CD4-positive, alpha-beta T cell treated with Interleukin-4 for 4 hours (primary cell): ENCODE measurements around the gene HEPHL1.
"Not testable (repeated sequence)": the region's sequence is repeated elsewhere in the genome, so short reads cannot be mapped to it uniquely, and the experiment has no call there.

Experiments
- DNase-seq: peaks from one replicate; pipeline ENCODE4 v3.0.0-alpha.2; 2020

Gene HEPHL1

GRCh38 chr11:94091091-94091490, 69.9 kb downstream of the HEPHL1 start:
- no peak for DNase-seq

DNA sequence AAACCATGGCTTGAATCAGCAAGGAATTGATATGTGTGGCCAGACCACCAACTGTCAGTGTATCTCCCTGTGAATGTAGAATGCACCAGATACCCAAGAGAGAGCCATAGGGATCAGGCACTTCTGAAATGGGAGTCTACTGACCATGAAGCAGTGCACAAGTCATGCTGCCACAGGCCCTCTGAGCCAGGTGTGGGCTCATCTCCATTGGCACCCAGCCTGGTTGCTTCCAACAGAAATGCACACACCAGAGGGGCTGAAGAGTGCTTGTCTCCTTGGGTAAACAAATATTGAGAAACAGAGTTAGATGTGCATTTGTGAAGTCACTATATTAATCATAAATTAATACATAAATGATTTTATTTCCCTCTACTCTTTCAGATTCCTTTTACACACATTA, 79.1 kb downstream of the HEPHL1 start:
- no peak for DNase-seq

DNA sequence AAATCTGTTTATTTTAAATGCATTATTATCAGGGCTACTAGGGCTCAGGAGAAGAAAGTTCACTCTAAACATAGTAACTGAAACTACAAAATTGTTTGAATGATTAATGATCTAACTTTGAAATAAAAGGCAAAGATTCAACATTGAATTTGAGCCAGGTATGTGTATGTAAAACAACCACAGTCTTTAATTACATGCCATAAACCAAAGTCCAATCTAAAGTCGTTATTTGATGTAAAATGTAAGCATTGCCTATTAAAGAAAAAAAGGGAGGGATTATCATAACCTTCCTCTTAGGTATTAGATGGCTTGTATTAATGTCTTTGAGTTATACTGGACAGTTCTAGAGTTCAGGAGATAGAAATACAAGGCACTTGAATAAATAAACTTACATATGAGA, 82.3 kb downstream of the HEPHL1 start:
- no peak for DNase-seq

GRCh38 chr11:94104734-94105133, 83.6 kb downstream of the HEPHL1 start:
- DNase-seq, result no peak

DNA sequence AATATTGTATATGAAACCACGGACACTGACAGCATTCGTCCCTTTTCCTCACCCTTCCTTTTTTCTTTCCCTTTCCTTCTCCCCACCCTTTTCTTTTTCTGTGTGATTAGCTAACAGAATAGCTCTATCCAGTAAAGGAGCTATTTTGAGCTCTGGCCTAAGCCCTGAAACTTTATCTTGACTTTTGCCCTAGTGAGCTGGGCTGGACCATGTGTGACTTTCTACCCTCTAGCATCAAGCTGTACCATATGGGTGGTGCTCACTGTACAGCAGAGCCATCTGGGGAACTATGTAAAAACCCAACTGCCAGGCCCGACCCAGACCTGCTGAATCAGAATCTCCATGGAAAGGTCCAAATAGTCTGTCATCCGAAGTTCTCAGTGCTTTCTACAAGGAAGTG, 85.6 kb downstream of the HEPHL1 start:
- DNase-seq, result no peak

DNA sequence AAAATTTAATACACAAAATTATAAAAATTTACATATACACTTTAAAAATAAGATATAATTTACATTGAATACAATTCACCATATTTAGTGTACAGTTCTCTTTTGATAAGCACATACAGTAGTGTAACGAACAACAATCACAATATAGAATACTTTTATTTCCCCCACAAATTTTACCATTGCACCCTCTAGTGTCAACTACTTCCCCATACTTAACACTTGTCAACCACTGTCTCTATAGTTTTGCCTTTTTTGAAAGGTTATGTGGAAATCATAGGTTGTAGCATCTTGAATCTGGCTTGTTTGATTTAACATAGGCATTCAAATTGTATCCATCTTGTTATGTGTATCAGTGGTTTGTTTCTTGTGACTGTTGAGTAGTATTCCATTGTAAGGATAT, 86.2 kb downstream of the HEPHL1 start:
- no peak for DNase-seq

- no peak for DNase-seq
These were observed 90.1 kb downstream of the HEPHL1 start for GRCh38 chr11:94111241-94111640.

DNA sequence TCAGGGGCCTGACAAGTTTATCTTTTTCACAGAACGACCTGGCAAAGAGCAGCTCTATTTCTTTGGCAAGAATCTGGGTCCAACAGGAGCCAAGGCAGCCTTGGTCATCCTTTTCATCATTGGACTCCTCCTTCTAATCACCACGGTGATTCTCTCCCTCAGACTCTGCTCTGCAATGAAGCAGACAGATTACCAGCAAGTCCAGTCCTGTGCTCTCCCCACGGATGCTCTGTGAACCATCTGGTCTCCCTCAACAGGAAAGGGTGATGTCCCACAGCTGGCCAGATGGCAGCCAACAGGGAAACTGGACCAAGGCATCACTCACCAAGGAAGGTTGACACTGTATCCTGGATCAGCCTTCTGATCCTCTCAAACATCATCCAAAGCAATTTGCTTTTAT, 90.5 kb downstream of the HEPHL1 start:
- no peak for DNase-seq

DNA sequence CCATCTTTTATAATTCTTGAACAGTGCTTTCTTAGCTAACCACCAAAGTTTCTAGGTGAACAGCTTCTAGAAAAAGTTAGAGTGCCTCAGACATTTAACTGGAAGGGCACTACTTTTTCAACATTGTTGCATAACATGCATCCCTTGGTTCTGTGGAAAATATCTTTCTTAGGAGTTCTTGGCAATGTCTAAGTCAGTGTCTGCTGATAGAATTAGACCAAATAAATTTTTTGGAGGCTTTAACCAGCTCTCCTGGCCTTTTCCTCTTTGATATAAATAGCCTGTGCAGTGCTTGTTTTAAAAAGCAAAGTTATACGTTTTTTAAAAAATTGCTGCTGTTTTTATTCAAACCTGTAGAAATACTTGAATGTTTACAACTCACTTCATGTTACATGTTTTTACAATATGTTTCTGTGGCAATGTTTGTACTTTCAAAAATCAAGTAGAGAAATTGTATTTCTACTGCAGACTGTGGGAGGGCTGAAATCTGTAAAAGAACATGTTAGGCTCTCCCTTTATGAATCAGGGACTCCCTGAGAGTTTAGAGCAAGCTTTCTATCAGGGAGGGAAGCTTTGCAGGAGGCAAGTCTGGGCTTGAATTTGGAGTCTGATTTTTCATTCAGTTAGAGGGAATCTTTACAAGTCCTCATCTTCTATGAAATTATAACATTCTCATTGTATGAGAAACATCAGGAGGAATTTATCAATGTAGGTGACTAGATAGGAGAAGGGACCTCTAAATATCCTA, 91.2 kb downstream of the HEPHL1 start:
- DNase-seq, result no peak

DNA sequence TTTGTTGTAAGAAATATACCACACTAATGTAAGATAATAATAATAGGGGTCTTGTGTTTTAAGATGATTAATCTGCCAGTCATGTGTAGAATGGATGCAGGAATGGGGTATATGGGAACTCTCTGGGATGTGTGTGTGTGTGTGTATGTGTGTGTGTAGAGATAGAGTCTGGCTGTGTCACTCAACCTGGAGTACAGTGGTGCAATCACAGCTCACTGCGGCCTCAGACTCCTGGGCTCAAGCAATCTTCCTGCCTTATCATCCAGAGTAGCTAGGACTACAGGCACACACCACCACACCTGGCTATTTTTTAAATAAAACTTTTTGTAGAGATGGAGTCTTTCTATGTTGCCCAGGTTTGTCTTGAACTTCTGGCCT, 96.0 kb downstream of the HEPHL1 start:
- DNase-seq, result no peak

DNA sequence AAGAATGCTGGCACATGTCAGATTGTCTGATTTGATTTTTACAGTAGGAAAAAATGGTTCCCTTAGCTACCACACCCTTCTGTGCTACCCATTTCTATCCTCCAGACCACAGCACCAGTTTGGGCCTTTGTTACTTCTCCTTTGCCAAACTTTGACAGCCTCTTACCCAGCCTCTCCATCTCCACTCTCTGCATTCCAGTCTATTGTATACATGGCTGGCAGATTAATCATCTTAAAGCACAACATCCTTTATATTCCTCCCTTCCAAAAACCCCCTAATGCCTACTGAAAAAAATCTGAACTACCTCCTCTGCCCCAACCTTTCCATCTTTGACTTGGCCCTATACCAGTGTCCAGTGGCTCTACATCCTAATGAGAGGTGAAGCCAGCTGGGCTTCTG, 96.7 kb downstream of the HEPHL1 start:
- no peak for DNase-seq

DNA sequence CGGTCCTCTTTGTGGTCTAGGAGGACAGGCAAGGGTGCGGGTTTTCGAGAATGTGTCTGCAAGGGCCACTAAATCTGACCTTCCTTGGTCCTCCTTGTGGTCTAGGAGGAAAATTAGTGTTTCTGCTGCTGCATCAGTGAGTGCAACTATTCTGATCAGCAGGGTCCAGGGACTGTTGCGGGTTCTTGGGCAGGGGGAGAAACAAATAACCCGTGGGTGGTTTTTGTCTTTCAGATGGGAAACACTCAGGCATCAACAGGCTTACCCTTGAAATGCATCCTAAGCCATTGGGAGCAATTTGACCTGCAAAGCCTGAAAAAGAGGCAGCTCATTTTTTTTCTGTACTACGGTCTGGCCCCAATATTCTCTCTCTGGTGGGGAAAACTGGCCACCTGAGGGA, 98.5 kb downstream of the HEPHL1 start:
- DNase-seq, result not testable (repeated sequence)

DNA sequence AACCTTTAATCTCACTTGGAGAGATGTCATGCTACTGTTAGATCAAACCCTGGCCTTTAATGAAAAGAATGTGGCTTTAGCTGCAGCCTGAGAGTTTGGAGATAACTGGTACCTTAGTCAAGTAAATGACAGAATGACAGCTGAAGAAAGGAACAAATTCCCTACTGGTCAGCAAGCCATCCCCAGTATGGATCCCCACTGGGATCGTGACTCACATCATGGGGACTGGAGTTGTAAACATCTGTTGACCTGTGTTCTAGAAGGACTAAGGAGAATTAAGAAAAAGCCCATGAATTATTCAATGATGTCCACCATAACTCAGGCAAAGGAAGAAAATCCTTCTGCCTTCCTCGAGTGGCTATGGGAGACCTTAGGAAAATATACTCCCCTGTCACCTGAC, 99.4 kb downstream of the HEPHL1 start:
- DNase-seq, result not testable (repeated sequence)

DNA sequence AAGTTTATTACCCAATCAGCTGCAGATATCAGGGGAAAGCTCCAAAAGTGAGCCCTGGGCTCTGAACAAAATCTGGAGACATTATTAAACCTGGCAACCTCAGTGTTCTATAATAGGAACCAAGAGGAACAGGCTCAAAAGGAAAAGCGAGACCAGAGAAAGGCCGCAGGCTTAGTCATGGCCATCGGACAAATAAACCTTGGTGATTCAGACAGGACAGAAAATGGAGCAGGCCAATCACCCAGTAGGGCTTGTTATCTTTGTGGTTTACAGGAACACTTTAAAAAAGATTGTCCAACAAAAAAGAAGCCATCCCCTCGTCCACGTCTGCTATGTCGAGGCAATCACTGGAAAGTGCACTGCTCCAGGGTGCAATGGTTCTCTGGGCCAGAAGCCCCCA, 99.8 kb downstream of the HEPHL1 start:
- DNase-seq, result no peak

DNA sequence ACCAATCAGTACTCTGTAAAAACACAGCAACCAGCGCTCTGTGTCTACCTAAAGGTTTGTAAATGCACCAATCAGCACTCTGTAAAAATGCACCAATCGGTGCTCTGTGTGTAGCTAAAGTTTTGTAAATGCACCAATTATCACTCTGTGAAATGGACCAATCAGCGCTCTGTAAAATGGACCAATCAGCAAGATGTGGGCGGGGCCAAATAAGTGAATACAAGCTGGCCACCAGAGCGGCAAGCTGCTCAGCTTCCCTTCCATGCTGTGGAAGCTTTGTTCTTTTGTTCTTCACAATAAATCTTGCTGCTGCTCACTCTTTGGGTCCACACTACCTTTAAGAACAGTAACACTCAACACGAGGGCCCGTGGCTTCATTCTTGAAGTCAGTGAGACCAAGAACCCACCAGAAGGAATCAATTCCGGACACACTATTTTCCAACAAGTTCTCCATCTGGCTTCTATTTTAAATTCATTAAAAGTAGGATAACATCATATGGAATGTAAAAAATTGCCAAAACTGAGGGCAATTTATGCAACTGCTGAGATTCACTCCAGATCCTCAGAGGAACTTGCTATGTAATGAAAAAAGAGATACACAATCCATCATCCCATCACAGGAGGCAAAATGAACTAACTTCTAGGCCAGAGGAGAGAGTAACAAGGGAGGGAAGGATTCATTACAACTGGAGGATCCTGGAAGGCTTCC, 104.4 kb downstream of the HEPHL1 start:
- no peak for DNase-seq

- DNase-seq, result no peak
These were observed 106.5 kb downstream of the HEPHL1 start for GRCh38 chr11:94127638-94128037.

GRCh38 chr11:94128291-94128745, 107.2 kb downstream of the HEPHL1 start:
- peak; percentile 57 for DNase-seq

DNA sequence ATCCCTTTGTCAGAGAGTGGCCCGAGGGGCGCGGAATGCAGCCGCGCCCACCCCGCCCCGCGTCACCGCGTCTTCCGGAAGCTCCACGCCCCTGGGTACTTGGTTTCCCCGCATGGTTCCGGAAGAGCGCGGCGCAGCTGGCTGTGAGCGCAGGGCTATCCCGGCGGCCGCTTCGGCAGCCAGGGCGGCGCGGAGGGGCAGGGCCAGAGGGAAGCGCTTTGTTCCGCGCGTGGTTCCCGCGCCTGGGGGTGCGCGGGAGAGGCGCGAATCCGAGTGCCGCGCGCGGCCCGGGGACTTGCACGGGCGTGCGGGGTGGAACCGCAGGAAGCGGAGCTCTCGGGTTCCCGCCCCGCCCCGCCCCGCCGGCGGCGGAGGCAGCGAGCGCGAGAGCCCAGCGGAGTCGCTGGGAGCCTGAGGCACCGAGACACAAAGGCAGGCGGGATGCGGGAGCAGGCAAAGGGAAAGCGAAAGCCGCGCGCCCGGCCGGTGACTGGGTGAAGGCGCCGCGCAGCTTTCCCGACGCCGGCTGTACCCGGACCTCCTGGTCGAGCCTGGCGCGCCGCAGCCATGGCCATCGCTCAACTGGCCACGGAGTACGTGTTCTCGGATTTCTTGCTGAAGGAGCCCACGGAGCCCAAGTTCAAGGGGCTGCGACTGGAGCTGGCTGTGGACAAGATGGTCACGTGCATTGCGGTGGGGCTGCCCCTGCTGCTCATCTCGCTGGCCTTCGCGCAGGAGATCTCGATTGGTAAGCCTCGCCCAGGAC, 107.8 kb downstream of the HEPHL1 start, which contains the start of gene PANX1:
Gene PANX1, plus strand, starts transcription at position 96 of the 766 bp plus-strand sequence. Its CDS starts 472 bp downstream, at position 568.
- DNase-seq, result peak; percentile 39

- DNase-seq, result peak; percentile 12
These were observed 108.6 kb downstream of the HEPHL1 start for GRCh38 chr11:94129512-94130297.

DNA sequence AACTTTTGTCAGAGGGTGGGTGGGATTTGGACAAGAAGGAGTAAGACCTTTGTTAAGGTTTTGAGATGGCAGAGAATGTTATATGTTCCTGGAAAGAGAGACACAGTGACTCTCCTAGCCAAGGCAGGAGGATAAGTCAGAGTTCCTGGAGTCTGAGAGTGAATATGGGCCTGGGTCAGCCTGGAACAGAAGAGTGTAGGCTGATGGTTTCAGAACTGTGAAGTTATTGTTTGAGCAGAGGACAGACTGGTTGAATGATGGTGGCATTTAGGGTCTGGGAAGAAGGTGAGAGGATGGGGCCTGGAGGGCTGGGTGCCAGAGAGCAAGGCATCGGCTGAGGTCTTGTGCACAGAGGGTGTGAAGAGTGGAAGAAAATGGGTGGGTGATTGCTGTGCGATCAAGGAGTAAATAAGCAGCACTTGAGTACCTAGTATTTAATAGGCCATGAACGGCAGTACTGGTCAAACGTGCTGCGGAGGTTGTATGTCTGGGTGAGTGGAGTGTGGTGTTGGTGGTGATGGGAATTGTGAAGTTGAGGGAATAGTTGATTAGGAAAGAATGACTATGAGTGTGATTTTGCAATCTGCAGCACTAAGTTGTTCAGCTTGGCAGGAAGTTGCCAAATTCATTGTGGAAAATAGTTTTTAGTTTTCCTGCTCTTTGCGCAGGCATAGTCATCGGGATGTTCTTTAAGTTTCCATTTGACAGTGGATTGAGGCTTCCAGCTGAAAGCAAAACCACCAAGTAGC, 109.3 kb downstream of the HEPHL1 start:
- no peak for DNase-seq

DNA sequence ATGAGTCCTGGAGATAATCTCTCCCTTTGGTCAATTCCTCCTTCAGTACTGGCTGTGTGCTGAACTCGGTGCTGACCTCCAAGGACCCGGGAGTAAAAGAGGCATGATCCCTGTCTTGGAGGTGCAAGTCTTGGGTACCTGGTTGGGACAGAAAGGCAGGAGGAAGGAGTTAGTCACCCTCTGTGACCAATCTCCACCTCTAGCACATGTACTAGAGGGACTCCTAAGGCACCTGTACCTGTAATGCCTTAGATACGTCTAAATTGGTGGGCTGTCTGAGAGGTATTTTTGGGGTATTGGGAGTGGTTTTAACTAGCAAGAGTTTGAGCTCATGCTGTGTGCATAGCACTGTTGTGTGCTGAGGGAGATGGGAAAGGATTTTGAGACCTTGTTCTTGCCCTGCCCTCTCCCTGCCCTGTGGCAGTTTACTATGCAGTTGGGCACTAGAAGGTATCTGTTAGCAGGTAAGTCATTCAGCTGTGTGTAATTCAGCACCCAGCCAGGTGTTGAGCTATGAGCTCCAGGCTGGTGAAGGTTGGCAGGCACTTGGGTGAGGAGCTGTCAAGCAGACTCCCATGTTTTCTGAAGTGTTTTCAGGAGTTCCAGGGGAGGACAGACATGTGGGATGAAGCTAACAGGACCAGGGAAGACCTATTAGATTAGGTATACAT, 110.0 kb downstream of the HEPHL1 start:
- DNase-seq, result no peak
